Trophoblast cell (in vitro differentiated cells and primary cell): ENCODE measurements around the gene PCBP4.
"Not testable (repeated sequence)": the region's sequence is repeated elsewhere in the genome, so short reads cannot be mapped to it uniquely, and the experiment has no call there.

Experiments used
- DNase-seq, 2 donors: peaks; one replicate each; pipeline ENCODE4 v3.0.0-alpha.2; 2016
- H2AFZ ChIP-seq: 2 replicates; pipeline ENCODE4 v1.6.1; 2013; ENCODE audit warnings: low read length, moderate library complexity, mild to moderate bottlenecking; ENCODE audit not compliant: insufficient read depth, poor library complexity
- H2AK5ac ChIP-seq: 2 replicates; pipeline ENCODE4 v1.6.1; 2013; ENCODE audit warnings: mild to moderate bottlenecking, low read length
- H2BK120ac ChIP-seq: 2 replicates; pipeline ENCODE4 v1.6.1; 2013; ENCODE audit warnings: low read length, mild to moderate bottlenecking, moderate library complexity; ENCODE audit not compliant: insufficient read depth, poor library complexity
- H2BK12ac ChIP-seq: 2 replicates; pipeline ENCODE4 v1.6.1; 2013; ENCODE audit warnings: mild to moderate bottlenecking, low read length, moderate library complexity
- H2BK5ac ChIP-seq: 2 replicates; pipeline ENCODE4 v1.6.1; 2013; ENCODE audit warnings: low read length, low read depth, moderate library complexity, mild to moderate bottlenecking; ENCODE audit not compliant: poor library complexity
- H3K14ac ChIP-seq: 2 replicates; pipeline ENCODE4 v1.6.1; 2013; ENCODE audit warnings: mild to moderate bottlenecking, low read length
- H3K18ac ChIP-seq: 2 replicates; pipeline ENCODE4 v1.6.1; 2013; ENCODE audit warnings: mild to moderate bottlenecking, low read length
- H3K23ac ChIP-seq: 2 replicates; pipeline ENCODE4 v1.6.1; 2013; ENCODE audit warnings: low read length
- H3K27ac ChIP-seq: 2 replicates; pipeline ENCODE4 v1.5.1; 2013; ENCODE audit warnings: low read depth, mild to moderate bottlenecking, inconsistent platforms, low read length, moderate library complexity
- H3K27me3 ChIP-seq: 2 replicates; pipeline ENCODE4 v1.6.1; 2013; ENCODE audit warnings: inconsistent platforms, mild to moderate bottlenecking, low read length, moderate library complexity; ENCODE audit not compliant: insufficient read depth
- H3K36me3 ChIP-seq, 2 experiments: 1 replicate in 1 of 2; 2 replicates in 1 of 2; pipeline ENCODE4 v1.6.1; 2013; ENCODE audit warnings: low read length in 2 of 2, mild to moderate bottlenecking in 2 of 2, moderate library complexity in 1 of 2; ENCODE audit not compliant: insufficient read depth in 2 of 2, control insufficient read depth in 1 of 2
- H3K4ac ChIP-seq: 2 replicates; pipeline ENCODE4 v1.6.1; 2013; ENCODE audit warnings: low read depth, mild to moderate bottlenecking, low read length, moderate library complexity
- H3K4me1 ChIP-seq, 2 experiments: 1 replicate in 1 of 2; 2 replicates in 1 of 2; pipeline ENCODE4 v1.6.1; 2013; ENCODE audit warnings: low read length in 2 of 2, mild to moderate bottlenecking in 2 of 2, moderate library complexity in 1 of 2; ENCODE audit not compliant: insufficient read depth in 2 of 2, control insufficient read depth in 1 of 2
- H3K4me2 ChIP-seq: 2 replicates; pipeline ENCODE4 v1.6.1; 2013; ENCODE audit warnings: inconsistent platforms, mild to moderate bottlenecking, low read length, moderate library complexity
- H3K4me3 ChIP-seq: 2 replicates; pipeline ENCODE4 v1.5.1; 2013; ENCODE audit warnings: mild to moderate bottlenecking, low read depth, low read length, inconsistent platforms
- H3K79me1 ChIP-seq: one replicate; pipeline ENCODE4 v1.6.1; 2013; ENCODE audit warnings: low read length
- H3K79me2 ChIP-seq: 2 replicates; pipeline ENCODE4 v1.6.1; 2013; ENCODE audit warnings: low read length, mild to moderate bottlenecking; ENCODE audit not compliant: control insufficient read depth, insufficient read depth, poor library complexity
- H3K9ac ChIP-seq: 2 replicates; pipeline ENCODE4 v1.6.1; 2013; ENCODE audit warnings: mild to moderate bottlenecking, low read length
- H3K9me3 ChIP-seq: 2 replicates; pipeline ENCODE4 v1.6.1; 2013; ENCODE audit warnings: low read depth, mild to moderate bottlenecking, control low read depth, inconsistent platforms, low read length; ENCODE audit not compliant: insufficient read depth
- H4K12ac ChIP-seq: 2 replicates; pipeline ENCODE4 v1.6.1; 2013; ENCODE audit warnings: low read depth, mild to moderate bottlenecking, low read length, moderate library complexity
- H4K8ac ChIP-seq: 2 replicates; pipeline ENCODE4 v1.6.1; 2013; ENCODE audit warnings: low read depth, mild to moderate bottlenecking, low read length, moderate library complexity
- H4K91ac ChIP-seq: one replicate; pipeline ENCODE4 v1.6.1; 2013; ENCODE audit warnings: low read depth, mild to moderate bottlenecking, low read length, moderate library complexity
- WGBS: extraction: QIAGEN DNeasy Blood & Tissue Kit; methylation state at CpG from one replicate; pipeline ENCODE4 v1.1.7; 2013; ENCODE audit warnings: missing lambda C conversion rate; ENCODE audit not compliant: insufficient read length, insufficient coverage; ENCODE audit errors: extremely low coverage; 5-methylcytosine and 5-hydroxymethylcytosine counted together

PCBP4 gene

GRCh38 chr3:51993657-51994056, 26.4 kb upstream of the PCBP4 start:
- not testable (repeated sequence) for H4K91ac ChIP-seq, H3K4me3 ChIP-seq, H3K27ac ChIP-seq, H3K9ac ChIP-seq, H3K18ac ChIP-seq, H2AFZ ChIP-seq, H3K9me3 ChIP-seq, DNase-seq, H2BK120ac ChIP-seq, H4K8ac ChIP-seq, H3K14ac ChIP-seq, H3K4me2 ChIP-seq, H3K4ac ChIP-seq, H2AK5ac ChIP-seq, H2BK5ac ChIP-seq, H2BK12ac ChIP-seq, H3K27me3 ChIP-seq, H3K23ac ChIP-seq, H4K12ac ChIP-seq, H3K79me1 ChIP-seq
- Histone ChIP-seq H3K36me3 (peaks cover 32 to 35% of the 10 kb centered on the region in 2 experiments), H3K4me1 (peaks cover 13% of the 10 kb centered on the region in 2 experiments), H3K79me2 (peaks cover 11% of the 10 kb centered on the region)
- no CpG with 5 or more reads among the region's 13 CpGs for WGBS

- Histone ChIP-seq H3K14ac (no peak overlapping the region), H3K79me2 (peaks cover 11% of the 10 kb centered on the region), H4K91ac (no peak overlapping the region), H3K4me2 (no peak overlapping the region), H3K4me1 (peaks cover 11 to 13% of the 10 kb centered on the region in 2 experiments), H3K4ac (no peak overlapping the region), H3K36me3 (peaks cover 32 to 35% of the 10 kb centered on the region in 2 experiments), H3K79me1 (peaks cover 8% of the 10 kb centered on the region), H3K9ac (no peak overlapping the region), H3K4me3 (no peak overlapping the region), H2BK120ac (no peak overlapping the region), H4K8ac (no peak overlapping the region), H2AK5ac (no peak overlapping the region), H2BK5ac (no peak overlapping the region), H3K9me3 (no peaks in the 10 kb centered on the region), H3K27me3 (no peaks in the 10 kb centered on the region), H3K18ac (no peak overlapping the region), H4K12ac (no peak overlapping the region), H3K23ac (no peak overlapping the region), H3K27ac (no peak overlapping the region), H2BK12ac (no peak overlapping the region), H2AFZ (no peak overlapping the region)
- DNase-seq = no peak
- WGBS = no CpG with 5 or more reads among the region's 3 CpGs
Observed at GRCh38 chr3:51992017-51992682, 24.9 kb upstream of the PCBP4 start.

GRCh38 chr3:51990501-51990971, 23.3 kb upstream of the PCBP4 start:
- WGBS = no CpG with 5 or more reads among the region's 38 CpGs
- not testable (repeated sequence) for H4K91ac ChIP-seq, H3K9ac ChIP-seq, H3K4me2 ChIP-seq, H3K27ac ChIP-seq, H3K18ac ChIP-seq, H2BK5ac ChIP-seq, DNase-seq, H3K14ac ChIP-seq, H2BK12ac ChIP-seq, H3K23ac ChIP-seq, H3K4me3 ChIP-seq, H3K4ac ChIP-seq, H3K79me1 ChIP-seq, H2AFZ ChIP-seq, H2AK5ac ChIP-seq, H4K12ac ChIP-seq, H3K9me3 ChIP-seq, H4K8ac ChIP-seq, H3K27me3 ChIP-seq, H2BK120ac ChIP-seq
- H3K36me3 ChIP-seq = peaks cover 32 to 35% of the 10 kb centered on the region in 2 experiments
- peaks cover 11 to 13% of the 10 kb centered on the region in 2 experiments for H3K4me1 ChIP-seq
- peaks cover 10% of the 10 kb centered on the region for H3K79me2 ChIP-seq

- H3K4me3 ChIP-seq = no peak overlapping the region
- no peak overlapping the region for H4K8ac ChIP-seq
- H3K27me3 ChIP-seq = no peaks in the 10 kb centered on the region
- H3K4me1 ChIP-seq = peaks cover 6 to 7% of the 10 kb centered on the region in 2 experiments
- no peak for DNase-seq
- peaks cover 20 to 23% of the 10 kb centered on the region in 2 experiments for H3K36me3 ChIP-seq
- H3K4me2 ChIP-seq = no peak overlapping the region
- H3K18ac ChIP-seq = no peak overlapping the region
- H3K27ac ChIP-seq = no peak overlapping the region
- H2AK5ac ChIP-seq = no peak overlapping the region
- peaks cover 3% of the 10 kb centered on the region for H3K79me1 ChIP-seq
- no peaks in the 10 kb centered on the region for H3K9me3 ChIP-seq
- H2BK12ac ChIP-seq = no peak overlapping the region
- H2BK120ac ChIP-seq = no peak overlapping the region
- H4K12ac ChIP-seq = no peak overlapping the region
- H3K23ac ChIP-seq = no peak overlapping the region
- H3K9ac ChIP-seq = no peak overlapping the region
- no peak overlapping the region for H2AFZ ChIP-seq
- no peak overlapping the region for H3K4ac ChIP-seq
- H4K91ac ChIP-seq = no peak overlapping the region
- H2BK5ac ChIP-seq = no peak overlapping the region
- no peaks in the 10 kb centered on the region for H3K79me2 ChIP-seq
- WGBS = no CpG with 5 or more reads among the region's 15 CpGs
- H3K14ac ChIP-seq = no peak overlapping the region
Observed at GRCh38 chr3:51988286-51989146, 21.3 kb upstream of the PCBP4 start.
